ENCODE data around the gene ZNF512B. TPM values are rescaled to one million over a fixed set of nuclear protein-coding genes. Genes with fewer than 3 reads are reported as not detected.
A peak's percentile ranks its signal among the peaks of the same experiment; 100 is the strongest.

ZNF512B gene
- total and polyA plus RNA-seq, 7 donors, result 3.3 to 14.4 (median 10.0) TPM

DNA sequence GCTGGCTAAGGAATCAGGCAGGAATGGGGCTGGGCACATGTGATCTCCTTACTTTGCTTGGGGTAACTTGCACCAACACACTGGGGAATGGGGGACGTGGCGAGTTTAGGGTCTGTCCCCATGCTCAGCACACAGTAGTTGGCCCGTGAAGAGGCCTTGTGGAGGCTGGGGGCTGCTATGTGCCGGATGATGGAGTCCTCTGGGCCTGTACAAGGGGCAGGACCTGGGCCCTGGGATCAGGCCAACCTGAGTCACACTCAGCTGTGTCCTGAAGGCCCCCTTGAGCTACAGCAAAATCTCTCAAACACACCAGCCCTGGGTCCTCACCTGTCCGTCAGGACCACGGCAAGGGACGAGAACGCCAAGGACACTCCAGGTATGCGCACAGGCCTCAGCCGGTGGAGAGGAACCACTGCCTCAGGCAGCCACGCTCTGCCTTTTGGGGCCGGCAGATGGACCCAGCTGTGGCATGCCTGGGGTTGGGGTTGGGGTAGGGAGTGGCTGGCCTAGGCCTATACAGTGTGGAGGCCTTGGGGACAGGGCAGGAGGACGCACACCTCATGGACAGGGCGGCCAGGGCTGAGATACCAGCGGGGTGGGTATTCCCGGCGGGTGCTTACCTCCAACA is 24.6 kb downstream of the ZNF512B start:
- intact Hi-C loops (cut with DNase I), result no loop called here
- peaks cover 5 to 52% of the 10 kb centered on the region in 2 donors for H3K36me3 ChIP-seq (ENCODE audit: insufficient read depth in 1 of 2, low read depth in 1 of 2)
- H3K27me3 ChIP-seq (ENCODE audit: insufficient read depth in 3 of 3, low read length in 2 of 3), result no peaks in the 10 kb centered on the region
- 75 to 84% (median 81%) methylated on average over 17 of the region's 17 CpGs for WGBS, 3 donors
- no peaks in the 10 kb centered on the region for H3K9me3 ChIP-seq
- H3K4me1 ChIP-seq, result peaks cover 54% of the 10 kb centered on the region
- no peak overlapping the region for H3K4me3 ChIP-seq
- ATAC-seq, result no peak
- TF ChIP-seq, protein P1, sequence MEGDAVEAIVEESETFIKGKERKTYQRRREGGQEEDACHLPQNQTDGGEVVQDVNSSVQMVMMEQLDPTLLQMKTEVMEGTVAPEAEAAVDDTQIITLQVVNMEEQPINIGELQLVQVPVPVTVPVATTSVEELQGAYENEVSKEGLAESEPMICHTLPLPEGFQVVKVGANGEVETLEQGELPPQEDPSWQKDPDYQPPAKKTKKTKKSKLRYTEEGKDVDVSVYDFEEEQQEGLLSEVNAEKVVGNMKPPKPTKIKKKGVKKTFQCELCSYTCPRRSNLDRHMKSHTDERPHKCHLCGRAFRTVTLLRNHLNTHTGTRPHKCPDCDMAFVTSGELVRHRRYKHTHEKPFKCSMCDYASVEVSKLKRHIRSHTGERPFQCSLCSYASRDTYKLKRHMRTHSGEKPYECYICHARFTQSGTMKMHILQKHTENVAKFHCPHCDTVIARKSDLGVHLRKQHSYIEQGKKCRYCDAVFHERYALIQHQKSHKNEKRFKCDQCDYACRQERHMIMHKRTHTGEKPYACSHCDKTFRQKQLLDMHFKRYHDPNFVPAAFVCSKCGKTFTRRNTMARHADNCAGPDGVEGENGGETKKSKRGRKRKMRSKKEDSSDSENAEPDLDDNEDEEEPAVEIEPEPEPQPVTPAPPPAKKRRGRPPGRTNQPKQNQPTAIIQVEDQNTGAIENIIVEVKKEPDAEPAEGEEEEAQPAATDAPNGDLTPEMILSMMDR (IDR thresholded peaks at IDR 0.05), result no peak
- no peak for DNase-seq
- peak overlapping the region; percentile 36 for H3K27ac ChIP-seq

DNA sequence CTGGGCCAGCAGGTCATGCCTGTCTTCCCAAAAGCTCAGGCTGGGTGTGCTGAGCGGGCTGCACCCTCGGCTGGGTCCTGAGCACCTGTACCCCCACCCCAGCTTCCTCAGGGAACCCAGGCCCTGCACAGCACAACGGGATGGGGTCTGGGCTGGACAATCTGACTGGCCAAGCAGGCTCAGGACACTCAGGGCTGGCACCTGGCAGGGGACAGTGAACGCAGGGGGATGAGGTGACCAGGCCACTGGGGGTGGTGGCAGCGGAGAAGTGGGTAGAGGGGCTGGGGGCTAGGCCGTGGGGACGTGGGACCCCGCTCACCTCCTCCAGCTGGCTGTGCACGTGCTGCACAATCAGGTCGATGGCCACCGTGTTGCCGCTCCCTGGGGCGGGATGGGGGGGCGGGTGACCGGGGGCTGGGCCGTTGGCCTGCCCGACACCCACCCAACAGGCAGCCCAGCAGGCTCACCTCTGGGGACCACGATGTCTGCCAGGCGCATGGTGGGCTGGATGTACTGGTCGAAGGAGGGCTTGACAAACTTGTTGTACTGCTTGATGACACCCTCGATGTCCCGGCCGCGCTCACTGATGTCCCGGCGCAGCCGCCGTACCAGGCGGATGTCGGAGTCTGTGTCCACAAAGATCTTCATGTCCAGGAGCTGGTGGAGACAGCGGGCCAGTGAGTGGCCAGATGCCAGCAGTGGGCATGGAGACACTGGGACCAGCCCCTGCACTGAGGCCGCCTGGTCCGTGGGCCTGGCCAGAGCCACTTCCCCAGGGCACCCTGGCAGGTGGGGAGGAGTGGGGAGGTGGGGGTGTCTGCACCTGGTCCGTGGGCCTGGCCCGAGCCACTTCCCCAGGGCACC is 25.4 kb downstream of the ZNF512B start:
- intact Hi-C loops (cut with DNase I), result no loop called here
- Histone ChIP-seq H3K36me3 (ENCODE audit: insufficient read depth in 1 of 2, low read depth in 1 of 2) (peaks cover 5 to 60% of the 10 kb centered on the region in 2 donors), H3K9me3 (no peaks in the 10 kb centered on the region), H3K4me1 (peaks cover 46% of the 10 kb centered on the region), H3K27ac (no peak overlapping the region), H3K4me3 (no peak overlapping the region), H3K27me3 (ENCODE audit: insufficient read depth in 3 of 3, low read length in 2 of 3) (no peaks in the 10 kb centered on the region)
- DNase-seq, result peak; percentile 15 to 46
- ATAC-seq, result no peak
- WGBS, 3 donors, result 85 to 90% (median 86%) methylated on average over 30 to 35 of the region's 35 CpGs
- TF ChIP-seq, protein P1 (IDR thresholded peaks at IDR 0.05), result no peak

DNA sequence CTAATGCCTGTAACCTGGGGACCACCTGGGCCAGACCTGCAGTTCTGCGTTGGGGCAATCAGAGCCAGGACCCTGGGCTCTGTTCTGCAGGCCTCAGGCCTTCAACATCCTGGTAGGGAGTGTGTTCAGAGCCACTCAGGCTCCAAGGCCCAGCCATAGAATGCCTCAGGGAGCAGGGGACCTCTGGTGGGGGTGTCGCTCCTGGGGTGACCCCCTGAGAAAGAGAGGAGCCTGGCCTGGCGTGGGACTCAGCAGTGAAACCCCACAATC is 26.0 kb downstream of the ZNF512B start:
- TF ChIP-seq, protein P1 (IDR thresholded peaks at IDR 0.05), result no peak
- H3K27me3 ChIP-seq (ENCODE audit: insufficient read depth in 3 of 3, low read length in 2 of 3), result no peaks in the 10 kb centered on the region
- intact Hi-C loops (cut with DNase I), result no loop called here
- no peak overlapping the region for H3K27ac ChIP-seq
- 93 to 98% (median 95%) methylated on average over 3 of the region's 3 CpGs for WGBS, 3 donors
- no peaks in the 10 kb centered on the region for H3K9me3 ChIP-seq
- peaks cover 5 to 66% of the 10 kb centered on the region in 2 donors for H3K36me3 ChIP-seq (ENCODE audit: insufficient read depth in 1 of 2, low read depth in 1 of 2)
- H3K4me1 ChIP-seq, result peaks cover 40% of the 10 kb centered on the region
- ATAC-seq (no peak), DNase-seq (no peak)
- no peak overlapping the region for H3K4me3 ChIP-seq

DNA sequence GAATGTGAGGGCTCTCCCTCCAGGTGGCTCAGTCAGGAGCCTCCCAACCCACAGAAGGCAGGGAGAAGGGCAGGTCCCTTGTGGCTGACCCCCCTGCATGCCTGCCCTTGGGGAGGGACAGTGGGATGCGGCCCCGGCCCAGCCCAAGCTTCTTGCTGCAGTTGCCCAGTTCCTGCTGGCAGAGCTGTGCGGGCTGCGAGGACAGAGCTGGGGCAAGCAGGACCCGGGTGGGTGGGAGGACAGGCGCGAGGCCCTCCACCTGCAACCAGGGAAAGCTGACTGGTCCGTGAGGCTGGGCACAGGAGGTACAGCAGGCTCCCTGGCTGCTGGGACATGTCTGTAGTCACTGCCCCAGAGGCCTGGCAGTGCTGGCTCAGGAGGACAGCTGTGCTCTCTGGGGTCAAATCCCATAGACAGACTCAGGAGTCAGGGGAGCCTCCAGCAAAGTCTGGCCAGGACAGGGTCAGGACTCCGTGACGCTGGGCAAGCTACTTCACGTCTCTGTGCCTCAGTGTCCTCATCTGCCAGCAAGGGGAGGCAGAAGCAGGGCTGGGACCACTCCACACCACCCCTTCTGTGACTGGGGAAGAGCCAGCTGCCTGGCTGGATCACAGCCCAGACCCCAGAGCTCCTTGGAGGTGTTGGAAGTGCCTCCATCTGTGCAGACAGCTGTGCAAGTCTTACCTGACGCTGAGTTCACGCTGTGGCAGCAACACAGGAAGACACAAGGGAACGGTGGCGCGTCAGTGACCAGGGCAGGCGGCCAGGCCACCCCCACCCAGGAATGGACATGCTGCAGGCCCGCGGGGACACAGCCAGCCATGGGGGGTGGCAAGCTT is 26.5 kb downstream of the ZNF512B start:
- no peak for ATAC-seq
- Histone ChIP-seq H3K9me3 (no peaks in the 10 kb centered on the region), H3K36me3 (ENCODE audit: insufficient read depth in 1 of 2, low read depth in 1 of 2) (peaks cover 5 to 72% of the 10 kb centered on the region in 2 donors), H3K27me3 (ENCODE audit: insufficient read depth in 3 of 3, low read length in 2 of 3) (no peaks in the 10 kb centered on the region), H3K27ac (peak overlapping the region; percentile 69), H3K4me3 (no peak overlapping the region), H3K4me1 (peaks cover 36% of the 10 kb centered on the region)
- intact Hi-C loops (cut with DNase I), result no loop called here
- TF ChIP-seq, protein P1 (IDR thresholded peaks at IDR 0.05), result no peak
- peak; percentile 17 to 59 for DNase-seq
- WGBS, 3 donors, result 57 to 65% (median 60%) methylated on average over 16 to 19 of the region's 19 CpGs
